NCI-H345 treated with DMSO at 0.1 percent for 48 hours (cell line): Measurements from ENCODE around the gene KIAA1755.

Source experiments
- DNase-seq: peaks from one replicate; lab custom pipeline; 2025; ENCODE audit not compliant: unreplicated experiment; lab: John Stamatoyannopoulos, UW

KIAA1755 gene

GRCh38 chr20:38190166-38190565 lies 70.4 kb downstream of the KIAA1755 start:
- no peak for DNase-seq

GRCh38 chr20:38187517-38187916 lies 73.0 kb downstream of the KIAA1755 start:
- no peak for DNase-seq

GRCh38 chr20:38186788-38187221 lies 73.7 kb downstream of the KIAA1755 start:
- DNase-seq, result no peak

- DNase-seq, result no peak
Measured at GRCh38 chr20:38184101-38184500, 76.4 kb downstream of the KIAA1755 start.

GRCh38 chr20:38181971-38182370 lies 78.6 kb downstream of the KIAA1755 start:
- no peak for DNase-seq

GRCh38 chr20:38181207-38181801 lies 79.2 kb downstream of the KIAA1755 start:
- DNase-seq, result no peak

GRCh38 chr20:38180781-38181180 lies 79.8 kb downstream of the KIAA1755 start:
- no peak for DNase-seq

GRCh38 chr20:38179846-38180245 lies 80.7 kb downstream of the KIAA1755 start:
- DNase-seq, result no peak

GRCh38 chr20:38178581-38178980 lies 82.0 kb downstream of the KIAA1755 start:
- no peak for DNase-seq

- DNase-seq, result no peak
Measured at GRCh38 chr20:38178065-38178491, 82.5 kb downstream of the KIAA1755 start.

- no peak for DNase-seq
Measured at GRCh38 chr20:38177201-38177600, 83.3 kb downstream of the KIAA1755 start.

- DNase-seq, result no peak
Measured at GRCh38 chr20:38175304-38176180, 85.0 kb downstream of the KIAA1755 start.

GRCh38 chr20:38173237-38174156 lies 87.0 kb downstream of the KIAA1755 start:
- DNase-seq, result no peak

GRCh38 chr20:38172408-38172807 lies 88.1 kb downstream of the KIAA1755 start:
- DNase-seq, result no peak

- DNase-seq, result no peak
Measured at GRCh38 chr20:38171675-38172043, 88.9 kb downstream of the KIAA1755 start.

GRCh38 chr20:38170826-38171674 lies 89.5 kb downstream of the KIAA1755 start:
- no peak for DNase-seq

- no peak for DNase-seq
Measured at GRCh38 chr20:38170219-38170825, 90.2 kb downstream of the KIAA1755 start.

- DNase-seq, result no peak
Measured at GRCh38 chr20:38169636-38170193, 90.8 kb downstream of the KIAA1755 start.

- no peak for DNase-seq
Measured at GRCh38 chr20:38168791-38169589, 91.5 kb downstream of the KIAA1755 start.
